Measurements from ENCODE around the gene SYPL2.

- no peak for TF ChIP-seq FOXM1 (IDR thresholded peaks at IDR 0.05; ENCODE audit: borderline replicate concordance, low read depth)
- TF ChIP-seq MAX (IDR thresholded peaks at IDR 0.05), result no peak
- TF ChIP-seq TCF12 (IDR thresholded peaks at IDR 0.05; ENCODE audit: low read depth), result no peak
- no peak for TF ChIP-seq CEBPB (IDR thresholded peaks at IDR 0.05)
- TF ChIP-seq EP300 (IDR thresholded peaks at IDR 0.05; ENCODE audit: borderline replicate concordance), result no peak
- no peak for TF ChIP-seq CREB1 (IDR thresholded peaks at IDR 0.05; ENCODE audit: low read depth)
- no peak for TF ChIP-seq REST (IDR thresholded peaks at IDR 0.05; ENCODE audit: low read depth)
- no peak for TF ChIP-seq RAD21 (IDR thresholded peaks at IDR 0.05; ENCODE audit: low read depth)
- TF ChIP-seq TAF1 (IDR thresholded peaks at IDR 0.05; ENCODE audit: low read depth), result no peak
- no peak for TF ChIP-seq ZBTB7A (IDR thresholded peaks at IDR 0.05; ENCODE audit: low read depth)
- TF ChIP-seq YY1 (IDR thresholded peaks at IDR 0.05; ENCODE audit: low read depth), result no peak
Observed at GRCh38 chr1:109495738-109496137, 29.4 kb downstream of the SYPL2 start.
